K562 (cell line): ENCODE results near the gene BRME1. TPM values are rescaled to one million over a fixed set of nuclear protein-coding genes. Genes with fewer than 3 reads are reported as not detected.
A peak's percentile ranks its signal among the peaks of the same experiment; 100 is the strongest.

Source experiments
- BRCA1 ChIP-seq, 2 experiments: fragments of 450-650 bp in 1 of 2; sonication (generic) in 1 of 2; formaldehyde crosslinking in 1 of 2; IDR thresholded peaks; 2 replicates each; pipeline versions ENCODE4 v1.5.0 to v1.6.1; 2017 to 2020; ENCODE audit warnings: mild to moderate bottlenecking in 1 of 2, missing genetic modification reagents in 1 of 2
- E2F3 ChIP-seq: fragments of 250-450 bp; sonication (Bioruptor Pico); IDR thresholded peaks from 2 replicates; pipeline ENCODE4 v1.4.0; 2020; ENCODE audit warnings: mild to moderate bottlenecking
- FUS ChIP-seq: fragments of 200-400 bp; formaldehyde crosslinking; optimal IDR thresholded peaks from 2 replicates; pipeline ENCODE3; 2017; ENCODE audit warnings: low read depth, low read length
- JUND ChIP-seq, 2 experiments: IDR thresholded peaks; 2 replicates in 1 of 2; 3 replicates in 1 of 2; pipeline ENCODE4 v1.6.1; 2011; ENCODE audit warnings: borderline replicate concordance in 2 of 2, low read depth in 2 of 2, low read length in 2 of 2, improper control_type of control experiment in 1 of 2, missing biosample characterization in 1 of 2, missing genetic modification characterization in 1 of 2, missing genetic modification reagents in 1 of 2
- PCBP1 ChIP-seq: fragments of 200-400 bp; formaldehyde crosslinking; IDR thresholded peaks from 2 replicates; pipeline ENCODE4 v1.6.1; 2018; ENCODE audit warnings: mild to moderate bottlenecking, low read depth, low read length; ENCODE audit not compliant: poor library complexity, severe bottlenecking
- POLR2AphosphoS5 ChIP-seq: IDR thresholded peaks from 2 replicates; pipeline ENCODE4 v1.6.1; 2011; ENCODE audit warnings: mild to moderate bottlenecking, low read depth, low read length, moderate library complexity; ENCODE audit not compliant: control insufficient read depth, insufficient read depth
- PYGO2 ChIP-seq: fragments of 450-650 bp; IDR thresholded peaks from 2 replicates; pipeline ENCODE4 v1.6.1; 2016; ENCODE audit warnings: mild to moderate bottlenecking, missing genetic modification characterization, moderate library complexity, missing compliant biosample characterization
- RBM25 ChIP-seq: fragments of 200-400 bp; formaldehyde crosslinking; IDR thresholded peaks from 2 replicates; pipeline ENCODE4 v1.6.1; 2018; ENCODE audit warnings: low read length, low read depth, moderate library complexity; ENCODE audit not compliant: severe bottlenecking
- SMAD1 ChIP-seq: fragments of 150-350 bp; IDR thresholded peaks from 2 replicates; pipeline ENCODE4 v1.6.1; 2014; ENCODE audit warnings: low read length, low read depth; ENCODE audit not compliant: partially characterized antibody
- SMAD4 ChIP-seq: fragments of 250-450 bp; sonication (Bioruptor Pico); conservative IDR thresholded peaks from 2 replicates; pipeline ENCODE4 v1.8.0; 2021; ENCODE audit warnings: inconsistent platforms, mild to moderate bottlenecking, moderate library complexity
- SPI1 ChIP-seq: IDR thresholded peaks from 2 replicates; pipeline ENCODE4 v1.6.1; 2011; ENCODE audit warnings: low read depth, low read length, control low read depth, borderline replicate concordance
- TCFL5 ChIP-seq: fragments of 250-450 bp; sonication (Bioruptor Pico); conservative IDR thresholded peaks from 2 replicates; pipeline ENCODE4 v1.6.1; 2021; ENCODE audit warnings: mild to moderate bottlenecking, moderate library complexity, matching md5 sums
- TEAD1 ChIP-seq, 2 experiments: fragments of 450-650 bp in 1 of 2; sonication (generic) in 1 of 2; formaldehyde crosslinking; IDR thresholded peaks; 2 replicates each; pipeline versions ENCODE4 v1.4.0 to v1.8.0; 2020 to 2022; ENCODE audit warnings: mild to moderate bottlenecking in 2 of 2, missing genetic modification reagents in 1 of 2
- YY1 ChIP-seq, 3 experiments: IDR thresholded peaks; 2 replicates each; pipeline ENCODE4 v1.6.1; 2011; ENCODE audit warnings: low read length in 2 of 3, mild to moderate bottlenecking in 2 of 3, moderate library complexity in 2 of 3, borderline replicate concordance in 1 of 3, control low read depth in 1 of 3, low read depth in 1 of 3; ENCODE audit not compliant: insufficient read depth in 3 of 3, insufficient replicate concordance in 2 of 3, control insufficient read depth in 1 of 3, insufficient read length in 1 of 3; ENCODE audit errors: extremely low read depth in 1 of 3
- ZBTB7A ChIP-seq: IDR thresholded peaks from 2 replicates; pipeline ENCODE4 v1.6.1; 2011; ENCODE audit warnings: low read depth, mild to moderate bottlenecking, low read length, moderate library complexity, borderline replicate concordance; ENCODE audit not compliant: control insufficient read depth
- ZNF253 ChIP-seq: fragments of 250-450 bp; sonication (Bioruptor Pico); conservative IDR thresholded peaks from 2 replicates; pipeline ENCODE4 v1.6.1; 2021; ENCODE audit warnings: mild to moderate bottlenecking
- ZNF57 ChIP-seq: fragments of 450-650 bp; formaldehyde crosslinking; IDR thresholded peaks from 2 replicates; pipeline ENCODE4 v1.4.0; 2020; ENCODE audit warnings: mild to moderate bottlenecking, moderate library complexity
- ZNF77 ChIP-seq: fragments of 250-450 bp; sonication (Bioruptor Pico); IDR thresholded peaks from 2 replicates; pipeline ENCODE4 v1.5.0; 2020
- polyA plus RNA-seq, 8 experiments: library from polyadenylated mRNA; depleted of rRNA in 4 of 8; stranded (reverse) in 5 of 8; unstranded in 3 of 8; fragments of >200 nt; fragmentation: Nextera tagmentation in 2 of 8; fragmentation: Illumina TruSeq in 1 of 8; extraction: Ambion mirVana in 2 of 8; extraction: Trizol in 1 of 8; gene quantifications; 2 replicates each; pipeline versions ENCODE4 v1.2.1 to v1.2.3, GENCODE V29; 2011 to 2014; ENCODE audit warnings: inconsistent platforms in 1 of 8, missing spikeins in 1 of 8
- total RNA-seq, 7 experiments: library from RNA; depleted of rRNA in 6 of 7; stranded (reverse); fragments of >200 nt in 6 of 7; fragmentation: Illumina TruSeq in 2 of 7; extraction: Trizol in 2 of 7; gene quantifications; 2 replicates each; pipeline versions ENCODE4 v1.2.1 to v1.2.3, GENCODE V29; 2011 to 2021; ENCODE audit warnings: low replicate concordance in 1 of 7
- TF ChIP-seq, protein P1 (sequence below): fragments of 450-650 bp; formaldehyde crosslinking; IDR thresholded peaks from 2 replicates; pipeline ENCODE4 v1.4.0; 2020; ENCODE audit warnings: mild to moderate bottlenecking, moderate library complexity
- TF ChIP-seq, protein P2 (sequence below): IDR thresholded peaks from 2 replicates; pipeline ENCODE4 v1.6.1; 2011; ENCODE audit warnings: borderline replicate concordance, low read depth, mild to moderate bottlenecking, moderate library complexity, low read length; ENCODE audit not compliant: insufficient read depth, poor library complexity, severe bottlenecking

Gene BRME1
- total and polyA plus RNA-seq, 9 of the 15 experiments (the other 6 are each of a cell fraction or from before 2014, with no cell fraction given) = 0.75 to 6.1 (median 3.6) TPM

DNA sequence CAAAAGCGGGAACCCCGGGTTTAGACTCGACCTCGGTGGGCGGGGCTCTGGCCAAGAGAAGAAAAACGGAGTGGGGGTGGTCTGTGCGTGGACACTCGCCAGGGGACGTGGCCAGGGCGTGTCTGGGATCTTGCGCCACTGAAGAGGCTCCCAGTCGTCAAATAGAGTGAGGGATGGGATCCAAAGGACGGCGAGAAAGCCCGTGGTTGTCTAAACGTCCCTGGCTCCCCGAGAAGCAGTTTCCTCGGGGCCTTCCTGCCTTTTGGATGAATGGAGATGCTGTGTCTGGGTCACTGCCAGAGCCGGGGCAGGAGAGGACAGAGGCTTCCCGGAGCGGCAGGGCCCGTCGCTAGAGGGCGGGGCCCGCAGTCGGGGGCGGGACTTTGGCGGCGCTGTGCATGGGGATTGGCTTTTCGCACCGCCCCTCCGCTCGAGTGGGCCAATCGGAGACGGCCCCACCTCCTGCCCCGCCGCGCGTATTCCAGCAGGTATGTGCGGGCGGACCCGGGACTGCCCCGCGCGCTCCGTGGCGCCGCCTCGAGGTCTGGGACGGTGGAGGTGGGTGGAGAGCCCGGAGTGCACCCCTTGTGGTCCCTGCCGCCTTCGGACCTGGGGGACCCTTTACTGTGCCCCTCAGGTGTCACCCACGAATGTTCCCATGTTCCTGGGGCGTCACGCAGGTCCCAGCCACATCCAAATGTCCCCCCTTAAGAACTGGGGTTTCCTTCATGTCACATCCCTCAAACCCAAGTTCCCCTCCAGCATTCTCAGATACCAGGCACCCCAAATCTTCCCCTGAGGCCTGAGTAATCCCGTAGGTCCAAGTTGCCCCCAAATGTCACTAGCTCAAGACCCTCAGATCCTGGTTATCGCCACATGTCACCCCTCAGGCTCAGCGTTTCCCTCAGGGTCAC, 72.3 kb downstream of the BRME1 start (continued):
- peak; percentile 100 for TF ChIP-seq RBM25
- TF ChIP-seq E2F3 (CRISPR knock-in tag) = no peak
- TF ChIP-seq PCBP1 = peak; percentile 83
- TF ChIP-seq, protein P1, sequence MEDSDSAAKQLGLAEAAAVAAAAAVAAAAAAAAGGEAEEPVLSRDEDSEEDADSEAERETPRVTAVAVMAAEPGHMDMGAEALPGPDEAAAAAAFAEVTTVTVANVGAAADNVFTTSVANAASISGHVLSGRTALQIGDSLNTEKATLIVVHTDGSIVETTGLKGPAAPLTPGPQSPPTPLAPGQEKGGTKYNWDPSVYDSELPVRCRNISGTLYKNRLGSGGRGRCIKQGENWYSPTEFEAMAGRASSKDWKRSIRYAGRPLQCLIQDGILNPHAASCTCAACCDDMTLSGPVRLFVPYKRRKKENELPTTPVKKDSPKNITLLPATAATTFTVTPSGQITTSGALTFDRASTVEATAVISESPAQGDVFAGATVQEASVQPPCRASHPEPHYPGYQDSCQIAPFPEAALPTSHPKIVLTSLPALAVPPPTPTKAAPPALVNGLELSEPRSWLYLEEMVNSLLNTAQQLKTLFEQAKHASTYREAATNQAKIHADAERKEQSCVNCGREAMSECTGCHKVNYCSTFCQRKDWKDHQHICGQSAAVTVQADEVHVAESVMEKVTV (CRISPR knock-in tag) = no peak
- TF ChIP-seq, protein P2, sequence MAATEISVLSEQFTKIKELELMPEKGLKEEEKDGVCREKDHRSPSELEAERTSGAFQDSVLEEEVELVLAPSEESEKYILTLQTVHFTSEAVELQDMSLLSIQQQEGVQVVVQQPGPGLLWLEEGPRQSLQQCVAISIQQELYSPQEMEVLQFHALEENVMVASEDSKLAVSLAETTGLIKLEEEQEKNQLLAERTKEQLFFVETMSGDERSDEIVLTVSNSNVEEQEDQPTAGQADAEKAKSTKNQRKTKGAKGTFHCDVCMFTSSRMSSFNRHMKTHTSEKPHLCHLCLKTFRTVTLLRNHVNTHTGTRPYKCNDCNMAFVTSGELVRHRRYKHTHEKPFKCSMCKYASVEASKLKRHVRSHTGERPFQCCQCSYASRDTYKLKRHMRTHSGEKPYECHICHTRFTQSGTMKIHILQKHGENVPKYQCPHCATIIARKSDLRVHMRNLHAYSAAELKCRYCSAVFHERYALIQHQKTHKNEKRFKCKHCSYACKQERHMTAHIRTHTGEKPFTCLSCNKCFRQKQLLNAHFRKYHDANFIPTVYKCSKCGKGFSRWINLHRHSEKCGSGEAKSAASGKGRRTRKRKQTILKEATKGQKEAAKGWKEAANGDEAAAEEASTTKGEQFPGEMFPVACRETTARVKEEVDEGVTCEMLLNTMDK = peak; percentile 91
- TF ChIP-seq BRCA1 (IDR thresholded peaks at IDR 0.05) = no peak
- TF ChIP-seq BRCA1 (CRISPR knock-in tag; IDR thresholded peaks at IDR 0.05) = 0 out of 2 replicates have a peak, but pooled peaks have one; percentile 21
- TF ChIP-seq PYGO2 = no peak
- TF ChIP-seq POLR2AphosphoS5 = peak; percentile 68
- TF ChIP-seq YY1 (IDR thresholded peaks at IDR 0.05; ENCODE audit: borderline replicate concordance in 1 of 3, control insufficient read depth in 1 of 3, extremely low read depth in 1 of 3, insufficient read depth in 3 of 3, insufficient read length in 1 of 3, insufficient replicate concordance in 2 of 3, low read depth in 1 of 3, low read length in 2 of 3) = peak in 2 of 3 experiments; percentile 24 to 41
- peak; percentile 84; the same call in 1 of the 2 replicates for TF ChIP-seq ZBTB7A
- no peak; the same call in 1 of the 2 replicates for TF ChIP-seq JUND (IDR thresholded peaks at IDR 0.05; ENCODE audit: borderline replicate concordance, low read depth, low read length)
- TF ChIP-seq JUND (tag; IDR thresholded peaks at IDR 0.05; ENCODE audit: borderline replicate concordance, low read depth, low read length) = no peak
- 0 out of 2 replicates have a peak, but pooled peaks have one; percentile 53 for TF ChIP-seq ZNF253 (CRISPR knock-in tag)
- peak; percentile 36 for TF ChIP-seq FUS
- TF ChIP-seq TCFL5 (CRISPR knock-in tag) = no peak
- 0 out of 2 replicates have a peak, but pooled peaks have one; percentile 16 for TF ChIP-seq SMAD4 (CRISPR knock-in tag)
- TF ChIP-seq SPI1 = no peak
- TF ChIP-seq ZNF77 (CRISPR knock-in tag) = no peak
- TF ChIP-seq SMAD1 = peak; percentile 12
- peak in 1 of 2 experiments; percentile 94; a peak in 2 of 4 replicates for TF ChIP-seq TEAD1 (CRISPR knock-in tag; IDR thresholded peaks at IDR 0.05)
- TF ChIP-seq ZNF57 (CRISPR knock-in tag) = no peak
